Non-pigmented ciliary epithelial cell (primary cell): ENCODE results near the gene CDKN1B.
"Not testable (repeated sequence)": the region's sequence is repeated elsewhere in the genome, so short reads cannot be mapped to it uniquely, and the experiment has no call there.

Experiments used
- DNase-seq: peaks from one replicate; pipeline ENCODE4 v3.0.0-alpha.2; 2010; ENCODE audit warnings: low read depth

CDKN1B gene

DNA sequence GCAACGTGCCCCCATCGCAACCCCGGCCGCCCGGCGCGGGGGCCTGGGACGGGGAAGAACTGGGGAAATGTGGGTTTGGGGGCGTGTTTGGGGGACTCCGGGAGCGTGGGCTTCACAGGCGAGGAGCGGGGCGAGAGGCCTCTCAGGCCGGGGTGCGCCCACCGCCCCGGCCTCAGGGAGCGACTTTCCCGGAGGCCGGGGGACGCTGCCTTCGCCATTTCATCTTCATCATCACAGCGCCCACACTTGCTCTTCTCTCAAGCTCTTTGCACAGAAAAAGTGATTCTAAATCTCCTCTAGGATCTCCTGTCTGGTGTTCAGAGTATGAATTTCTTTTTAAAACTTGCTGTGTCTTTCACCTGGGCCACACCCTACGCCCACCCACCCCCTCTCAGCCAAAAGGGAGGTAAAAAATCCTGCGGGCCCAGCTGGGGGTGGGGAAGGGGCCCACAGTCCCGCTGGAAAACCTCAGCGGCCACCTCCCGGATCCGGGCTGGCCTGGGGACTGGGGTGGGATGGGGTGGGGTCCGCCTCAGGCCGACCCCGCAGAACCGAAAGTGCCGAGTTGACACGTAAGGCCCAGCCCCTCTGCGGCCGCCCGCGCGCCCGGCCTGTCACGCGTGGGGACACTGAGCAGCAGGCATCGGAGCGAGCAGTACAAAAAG, 7.4 kb downstream of the CDKN1B start:
- no peak for DNase-seq

DNA sequence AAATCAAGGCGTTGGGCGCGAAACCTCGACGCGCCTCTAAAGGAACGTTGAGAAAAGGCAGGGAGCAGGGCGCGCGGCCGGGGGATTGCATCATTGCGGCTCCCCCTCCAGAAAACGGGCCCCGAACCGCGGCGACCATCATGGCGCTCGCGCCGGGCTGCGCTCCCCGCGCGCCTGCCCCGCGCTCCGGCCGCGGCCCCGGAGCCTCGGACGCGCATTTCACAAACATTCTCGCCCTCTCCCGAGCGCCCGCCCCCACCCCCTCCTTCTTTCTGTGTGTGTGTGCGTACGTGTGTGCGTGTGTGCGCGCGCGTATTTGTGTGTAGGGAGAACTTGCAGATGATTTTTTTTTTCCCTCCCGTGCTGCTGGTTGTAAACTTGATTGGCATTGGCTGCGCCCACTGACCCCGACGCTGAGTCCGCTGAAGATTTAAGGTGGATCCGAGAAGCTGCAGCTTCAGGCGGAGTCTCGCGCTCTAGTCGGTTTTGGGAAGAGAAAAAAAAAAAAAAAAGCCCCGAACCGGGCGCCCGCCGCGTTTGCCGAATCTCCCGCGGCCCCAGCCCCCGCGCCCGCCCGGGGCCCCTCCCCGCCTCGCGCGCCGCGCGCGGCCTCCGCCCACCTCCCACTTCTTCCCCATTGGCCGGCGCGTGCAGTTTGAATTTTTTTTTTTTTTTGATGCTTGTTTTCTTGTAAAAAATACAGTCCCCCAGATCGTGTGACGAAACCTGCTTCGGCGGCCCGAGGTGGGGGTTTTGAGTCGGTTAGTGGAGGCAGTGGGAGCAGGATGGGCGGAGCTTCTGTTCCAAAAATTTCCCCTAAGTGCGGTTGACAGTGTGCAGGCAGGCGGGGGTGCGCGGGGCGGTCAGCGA, 8.2 kb downstream of the CDKN1B start:
- peak; percentile 94 for DNase-seq

DNA sequence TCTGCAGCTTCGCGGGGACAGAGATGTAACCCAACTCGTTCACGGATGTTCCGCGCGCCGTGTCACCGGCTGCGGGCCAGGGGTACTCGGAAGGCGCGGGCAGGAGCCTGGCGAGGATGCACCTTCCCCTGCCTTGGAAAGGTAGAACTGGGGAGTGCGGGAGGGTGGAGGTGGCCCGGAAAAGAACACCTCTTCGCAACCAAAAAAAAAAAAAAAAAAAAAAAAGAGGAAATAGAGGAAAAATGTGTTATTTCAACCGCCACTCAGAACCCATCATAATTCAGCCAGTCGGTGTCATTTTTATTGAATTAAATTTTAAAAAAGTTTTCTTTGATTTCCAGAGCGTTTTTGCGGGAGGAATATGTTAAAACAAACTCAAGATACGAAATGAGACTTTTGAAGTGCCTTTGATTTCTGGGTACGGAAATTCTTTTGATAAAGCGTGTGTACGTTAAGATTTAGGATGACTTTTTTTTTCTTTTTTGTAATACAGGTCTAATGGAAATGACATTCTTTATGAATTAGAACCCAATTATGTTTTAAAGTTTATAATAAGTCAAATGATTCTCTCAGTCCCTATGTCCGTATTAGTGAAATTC, 8.9 kb downstream of the CDKN1B start:
- no peak for DNase-seq

DNA sequence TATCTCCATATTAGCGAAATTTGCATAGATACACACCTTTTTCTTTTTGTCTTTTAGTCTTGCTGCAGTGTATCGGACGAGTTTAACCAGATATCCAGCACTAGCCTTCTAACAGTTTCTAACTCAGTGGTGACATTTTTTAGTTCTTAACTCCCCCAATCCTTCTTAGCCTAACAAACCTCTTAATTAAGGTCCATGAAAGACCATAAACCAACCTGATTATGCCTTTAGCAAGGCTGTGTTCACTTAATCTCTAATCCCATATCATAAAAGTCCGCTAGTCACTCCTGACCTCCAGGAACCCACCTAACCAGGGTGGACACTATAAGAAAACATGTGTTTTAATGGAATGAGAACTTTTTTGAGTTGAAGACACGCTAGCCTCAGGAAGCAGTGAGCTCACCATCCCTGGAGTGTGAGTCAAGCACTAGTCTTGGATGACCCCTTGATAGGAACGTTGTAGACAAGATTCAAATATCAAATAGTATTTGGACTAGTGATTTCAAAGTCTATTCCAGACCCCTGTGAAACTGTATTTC, 9.5 kb downstream of the CDKN1B start:
- peak; percentile 63 for DNase-seq

DNA sequence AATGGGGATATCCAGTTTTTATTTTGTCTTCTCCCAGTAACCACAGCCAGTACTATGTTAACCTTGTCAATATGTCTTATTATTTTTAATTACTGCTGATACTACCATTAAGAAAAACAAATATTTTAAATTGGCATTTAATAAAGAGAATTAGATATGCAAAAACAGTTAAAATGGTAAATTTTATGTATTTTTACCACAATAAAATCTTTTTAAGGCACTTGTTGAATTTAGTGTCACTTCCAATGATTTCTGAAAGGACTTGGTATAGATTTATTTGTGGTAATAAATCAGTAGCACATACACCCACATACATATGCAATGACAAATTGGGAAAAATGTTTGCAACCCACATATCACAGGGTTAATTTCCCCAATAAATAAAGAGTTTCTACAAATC, 14.0 kb downstream of the CDKN1B start:
- no peak for DNase-seq

DNA sequence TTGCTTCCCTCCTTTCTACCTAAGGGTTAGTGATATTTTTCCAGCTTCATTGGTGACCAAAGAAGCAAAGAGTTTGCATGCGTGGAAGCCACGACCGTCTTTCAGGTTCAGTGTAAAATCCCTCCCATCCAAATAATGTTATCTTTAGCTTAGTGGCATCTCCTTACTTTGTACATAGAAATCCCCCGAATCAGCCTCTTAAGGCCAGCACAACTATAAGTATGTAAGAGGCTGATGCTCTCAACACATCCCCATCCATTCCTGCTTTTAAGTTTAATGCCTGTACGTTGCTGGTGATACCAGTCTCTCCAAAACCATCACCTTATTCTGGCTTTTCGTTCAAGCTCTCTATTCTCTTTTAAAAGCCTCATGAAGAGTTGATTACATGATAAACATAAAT, 14.6 kb downstream of the CDKN1B start:
- DNase-seq = no peak

DNA sequence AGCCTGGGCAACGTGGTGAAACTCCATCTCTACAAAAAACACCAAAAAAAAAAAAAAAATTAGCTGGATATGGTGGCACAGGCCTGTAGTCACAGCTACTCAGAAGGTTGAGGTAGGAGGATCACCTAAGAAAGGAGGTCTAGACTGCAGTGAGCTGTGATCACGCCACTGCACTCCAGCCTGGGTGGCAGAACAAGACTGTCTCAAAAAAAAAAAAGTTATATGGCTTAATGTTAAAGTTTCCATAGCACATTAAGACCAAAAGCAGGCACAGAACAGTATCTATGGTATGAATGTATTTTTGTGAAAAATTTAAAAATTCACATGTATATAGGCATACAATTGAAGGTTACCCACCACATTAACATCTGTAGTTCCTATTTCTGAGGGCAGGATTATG, 15.9 kb downstream of the CDKN1B start:
- DNase-seq = no peak

DNA sequence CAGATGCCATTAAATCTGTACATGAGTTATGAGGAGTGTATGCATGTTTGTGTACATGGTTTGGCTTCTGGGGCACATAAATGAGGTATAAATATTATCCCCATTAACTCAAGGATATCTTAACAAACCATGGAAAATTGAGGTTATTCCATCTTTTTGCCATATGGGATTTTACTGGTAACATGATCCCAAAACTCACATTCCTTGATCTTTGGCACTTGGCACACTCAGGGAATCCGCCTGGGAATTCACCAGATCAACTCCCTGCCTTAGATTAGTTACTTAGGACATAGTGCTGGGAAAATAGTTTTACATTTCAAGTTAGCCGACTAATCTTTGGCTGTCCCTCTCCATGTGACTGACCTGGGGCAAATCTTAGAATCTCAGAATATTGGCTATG, 16.9 kb downstream of the CDKN1B start:
- no peak for DNase-seq

DNA sequence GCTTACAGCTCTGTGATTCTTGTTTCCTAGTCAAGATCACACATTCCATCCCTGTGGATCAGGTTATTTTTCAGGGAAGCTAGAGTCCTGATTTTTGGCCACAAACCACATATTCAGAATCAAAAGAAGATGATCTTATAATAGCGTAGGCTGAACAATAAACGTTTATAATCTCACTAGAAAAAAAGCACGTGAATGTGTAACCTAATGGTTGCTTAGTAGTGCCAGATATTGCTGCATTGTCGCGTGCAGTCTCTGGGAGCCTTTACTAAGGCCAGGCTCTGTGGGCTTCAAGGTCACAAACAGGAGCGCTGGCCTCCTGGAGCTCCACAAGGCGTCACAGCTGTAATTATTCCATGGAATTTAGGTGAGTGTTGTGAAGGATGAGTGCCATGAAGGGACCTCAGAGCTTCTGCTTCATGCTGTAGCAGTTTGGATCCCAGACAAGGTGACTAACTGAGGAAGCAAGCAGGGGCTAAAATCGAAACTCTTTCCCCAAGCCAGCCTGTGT, 17.4 kb downstream of the CDKN1B start:
- no peak for DNase-seq

DNA sequence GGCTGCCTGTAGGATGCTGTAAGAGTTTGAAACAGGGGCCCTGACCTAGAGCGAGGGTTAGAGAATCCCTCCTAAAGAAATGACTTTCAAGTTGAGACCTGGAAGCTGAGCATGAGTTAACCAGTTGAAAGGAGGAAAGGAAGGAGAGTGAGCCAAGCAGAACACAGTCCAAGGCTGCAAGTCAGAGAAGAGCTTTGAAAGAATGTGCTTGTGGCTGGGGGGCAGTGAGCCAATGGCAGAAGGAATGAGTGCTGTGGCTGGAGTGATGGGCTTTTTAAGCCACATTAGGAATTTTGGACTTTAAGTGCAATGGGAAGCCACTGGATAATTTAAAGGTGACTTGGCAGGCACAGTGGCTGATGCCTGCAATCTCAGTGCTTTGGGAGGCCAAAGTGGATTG, 18.1 kb downstream of the CDKN1B start:
- no peak for DNase-seq

DNA sequence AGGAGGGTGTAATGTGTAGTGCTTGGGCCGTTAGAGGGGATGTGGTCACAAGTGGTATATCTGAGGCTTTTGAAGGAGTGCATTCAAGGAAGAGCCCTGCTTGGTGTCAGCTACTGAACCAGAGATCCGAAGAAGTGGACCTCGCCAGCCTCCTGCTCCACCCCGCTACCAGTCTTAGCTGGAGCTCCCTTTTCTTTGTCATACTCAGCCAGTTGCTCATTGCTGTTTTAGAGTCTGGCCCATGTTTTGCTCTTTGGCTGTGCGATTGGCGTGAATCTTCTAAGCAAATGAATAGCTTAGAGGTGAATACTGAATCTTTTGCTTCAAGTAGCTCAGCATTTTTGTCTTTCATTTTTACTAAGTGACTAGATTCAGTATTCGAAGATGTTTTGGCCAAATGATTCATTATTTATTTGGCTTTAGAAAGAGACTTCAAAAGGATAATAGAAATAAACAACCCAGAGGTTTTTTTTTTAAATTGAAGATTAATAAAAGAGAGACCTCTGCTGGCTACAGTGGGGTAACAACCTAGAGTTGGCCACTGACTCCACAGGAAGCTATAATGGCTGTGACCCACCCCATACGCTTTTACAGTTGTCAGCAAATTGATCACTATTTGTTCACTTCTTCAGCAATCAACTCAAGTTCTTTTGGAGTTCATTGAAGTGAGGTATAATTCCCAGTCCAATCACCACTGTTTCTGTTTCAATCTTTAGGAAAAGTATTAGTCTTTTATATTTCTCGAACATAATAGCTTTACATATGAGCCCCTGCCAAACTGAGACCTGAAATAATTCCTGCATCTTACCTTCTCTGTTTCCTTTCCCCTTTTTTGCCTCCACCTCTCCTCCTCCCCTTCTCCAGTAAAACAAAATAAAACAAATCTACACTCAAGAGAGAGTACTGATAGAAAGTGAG, 19.9 kb downstream of the CDKN1B start:
- DNase-seq = no peak

DNA sequence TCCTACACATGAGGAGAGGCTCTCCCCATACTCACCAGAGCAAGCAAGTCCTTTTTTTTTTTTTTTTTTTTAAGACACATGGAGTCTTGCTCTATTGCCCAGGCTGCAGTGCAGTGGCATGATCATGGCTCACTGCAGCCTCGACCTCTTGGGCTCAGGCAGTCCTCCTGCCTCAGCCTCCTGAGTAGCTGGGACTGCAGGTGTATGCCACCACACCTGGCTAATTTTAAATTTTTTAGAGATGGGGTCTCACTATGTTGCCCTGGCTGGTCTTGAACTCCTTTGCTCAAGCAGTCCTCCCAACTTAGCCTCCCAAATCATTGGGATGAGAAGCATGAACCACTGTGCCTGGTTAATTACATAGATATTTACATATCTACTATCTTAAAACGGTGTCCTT, 21.0 kb downstream of the CDKN1B start:
- not testable (repeated sequence) for DNase-seq

DNA sequence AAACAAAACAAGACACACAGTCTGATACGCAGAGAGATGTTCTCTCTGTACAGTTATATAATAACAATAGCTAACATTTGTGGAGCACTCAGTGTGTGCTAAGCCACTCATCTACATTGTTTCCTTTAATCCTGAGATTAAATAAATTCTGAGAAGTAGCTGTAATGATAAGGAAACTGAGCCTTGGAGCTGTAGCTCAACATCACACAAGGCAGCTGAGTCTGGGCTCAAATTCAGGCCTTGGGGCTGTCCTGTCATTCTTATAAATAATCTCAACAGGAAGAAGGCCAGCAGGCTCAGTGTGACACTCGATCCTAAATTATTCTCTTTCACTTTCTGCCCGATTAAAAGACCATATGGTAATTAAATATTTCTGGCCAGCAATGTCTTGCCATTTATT, 24.5 kb downstream of the CDKN1B start:
- no peak for DNase-seq

DNA sequence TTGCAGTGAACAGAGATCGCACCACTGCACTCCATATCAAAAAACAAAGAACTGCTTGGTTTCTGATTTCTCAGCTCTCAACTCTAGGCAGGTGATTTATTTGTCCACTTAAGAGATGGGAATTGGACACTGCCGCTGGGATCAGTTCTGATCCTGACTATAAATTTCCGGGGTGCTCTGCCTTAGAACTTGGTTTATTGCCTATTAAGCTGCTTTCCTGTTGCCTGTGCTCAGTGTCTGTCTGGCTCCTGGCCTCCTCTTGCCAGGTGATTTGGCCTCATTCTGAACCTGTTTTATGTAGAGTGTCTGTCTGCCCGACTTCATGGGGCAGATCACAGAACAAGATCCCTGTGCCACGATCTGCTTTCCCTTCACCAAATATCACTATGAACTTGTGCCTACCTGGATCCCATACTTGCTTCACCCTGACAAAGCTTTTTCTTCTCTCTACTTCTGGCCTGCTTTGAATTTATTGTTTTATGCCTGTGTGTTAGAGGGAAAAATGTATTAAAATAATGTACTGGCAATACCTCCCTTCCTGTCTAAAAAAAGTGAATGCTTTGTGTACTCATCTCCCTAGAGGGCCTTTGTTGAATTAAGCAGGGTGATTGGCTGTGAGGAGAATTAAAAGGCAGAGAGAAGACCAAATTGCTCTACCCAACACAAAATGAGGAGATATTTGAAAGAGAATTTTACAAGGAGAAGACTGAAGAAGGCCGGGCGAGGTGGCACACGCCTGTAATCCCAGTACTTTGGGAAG, 27.6 kb downstream of the CDKN1B start:
- no peak for DNase-seq

DNA sequence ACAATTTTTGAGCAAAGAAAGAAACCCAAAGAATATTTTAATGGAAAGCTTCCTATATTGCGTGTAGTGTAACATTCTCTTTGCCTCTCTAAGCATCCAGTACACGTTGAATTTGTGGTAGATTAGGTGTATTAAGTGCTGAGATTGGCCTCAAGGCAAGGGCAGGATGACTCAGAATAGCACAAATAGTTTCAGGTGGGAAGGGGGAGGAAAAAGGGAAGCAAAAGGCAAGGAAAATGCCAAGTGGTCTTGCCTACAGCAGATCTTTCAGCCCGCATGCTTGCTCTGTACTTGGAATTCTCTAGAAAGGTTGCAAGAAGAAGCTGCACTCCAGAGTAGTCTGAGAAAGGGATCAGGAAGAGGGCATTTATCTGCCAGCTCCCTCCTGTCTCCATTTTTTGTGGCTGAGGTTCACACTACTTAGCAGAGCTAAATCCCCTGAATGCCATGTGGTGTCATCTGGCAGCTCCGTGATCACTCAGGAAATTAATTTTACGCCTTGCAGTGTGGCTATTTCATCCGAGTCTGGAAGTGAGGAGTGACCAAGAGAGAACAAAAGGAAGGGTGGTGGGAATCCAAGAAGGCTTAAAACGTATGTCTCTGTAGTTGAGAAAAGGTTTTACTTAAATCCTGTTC, 28.5 kb downstream of the CDKN1B start:
- no peak for DNase-seq

DNA sequence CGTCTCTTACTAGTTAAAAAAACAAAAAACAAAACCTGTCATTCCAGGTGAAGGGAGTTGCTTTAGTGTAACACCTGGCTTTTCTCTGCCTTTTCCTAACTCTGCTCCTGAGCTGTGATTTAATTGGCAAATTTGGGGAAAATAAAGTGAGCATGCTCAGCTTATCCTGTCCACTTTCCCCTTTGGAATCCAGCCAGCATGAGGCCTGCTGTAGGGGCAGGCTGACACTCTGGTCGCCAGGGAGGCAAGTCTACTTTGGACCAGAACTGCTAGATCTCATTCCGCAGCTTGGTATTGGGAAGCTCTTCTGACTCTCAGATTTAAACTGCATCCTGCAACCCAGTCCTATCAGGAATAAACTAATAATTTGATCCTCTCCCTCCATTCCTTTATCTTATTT, 30.1 kb downstream of the CDKN1B start:
- no peak for DNase-seq

DNA sequence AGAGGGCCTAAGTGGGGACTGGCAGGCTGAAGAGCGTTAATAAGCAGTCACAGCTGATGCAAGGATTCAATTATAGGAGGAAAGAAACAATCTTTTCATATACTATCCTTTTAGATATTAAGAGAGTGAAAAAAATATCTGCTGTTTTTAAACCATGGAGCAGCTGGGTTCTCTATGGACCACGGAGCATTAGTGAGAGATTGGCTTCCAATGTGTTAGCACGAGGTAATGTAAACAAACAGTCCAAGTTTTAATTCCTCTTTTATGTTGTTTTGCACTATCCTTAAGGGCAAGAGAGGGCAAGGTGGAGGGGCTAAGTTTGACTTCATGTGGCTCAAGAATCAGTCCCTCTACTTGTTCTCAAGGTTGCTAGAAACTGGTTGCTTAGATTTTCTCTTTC, 30.9 kb downstream of the CDKN1B start:
- no peak for DNase-seq

DNA sequence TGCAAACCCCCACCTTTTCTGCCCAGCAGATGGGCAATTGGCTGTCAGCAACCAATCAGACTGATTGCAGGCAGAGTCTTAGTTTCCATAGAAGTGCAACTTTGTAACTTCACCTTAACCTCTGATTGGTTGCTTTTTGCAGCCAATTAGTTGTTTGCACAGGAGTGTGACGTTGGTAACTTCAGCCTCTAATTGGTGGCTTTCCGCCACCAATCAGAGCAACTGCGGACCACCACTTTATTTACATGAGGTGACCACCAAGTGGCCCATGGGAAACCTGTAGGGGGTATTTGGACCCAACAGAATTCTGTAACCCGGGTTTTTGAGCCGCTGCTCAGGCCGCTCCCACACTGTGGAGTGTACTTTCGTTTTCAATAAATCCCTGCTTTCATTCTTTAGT, 32.3 kb downstream of the CDKN1B start:
- no peak for DNase-seq

DNA sequence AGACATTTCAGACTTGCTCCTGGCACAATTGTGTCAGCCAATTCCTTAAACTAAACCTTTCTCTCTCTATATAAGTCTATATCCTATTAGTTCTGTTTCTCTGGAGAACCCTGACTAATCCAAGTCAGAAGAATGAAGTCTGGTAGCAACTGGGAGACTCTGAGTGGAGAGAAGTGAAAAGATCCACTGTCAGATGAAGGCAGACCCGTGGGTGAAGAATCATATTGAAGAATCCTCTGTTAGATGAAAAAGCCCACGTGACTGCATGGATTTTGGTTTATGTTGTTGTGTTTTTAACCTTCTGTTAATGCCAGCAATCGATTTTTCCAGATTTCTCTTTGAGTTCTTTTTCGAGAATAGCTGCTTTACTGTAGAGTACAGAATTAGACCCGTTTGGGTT, 38.8 kb downstream of the CDKN1B start:
- no peak for DNase-seq

DNA sequence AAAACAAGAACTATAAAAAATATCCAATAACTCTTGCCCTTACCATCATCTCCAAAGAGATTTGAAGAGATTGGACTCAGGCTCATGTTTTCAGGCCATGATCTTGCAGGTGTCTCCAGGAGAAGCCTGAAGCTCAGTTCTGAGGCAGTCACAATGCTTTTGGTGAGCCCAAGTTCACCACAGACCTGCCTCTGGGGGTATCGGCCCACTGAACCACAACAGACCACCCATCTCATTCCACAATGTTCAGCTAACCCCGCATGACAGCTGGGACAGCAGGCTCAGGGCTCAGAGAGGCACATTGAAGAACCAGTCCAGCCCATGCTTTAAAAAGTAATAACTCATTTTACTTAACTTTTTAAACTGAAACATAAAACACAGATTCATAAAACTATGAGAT, 40.0 kb downstream of the CDKN1B start:
- no peak for DNase-seq
